Mesenchymal stem cell (in vitro differentiated cells and primary cell): ENCODE results near the gene NTF3.

Experiments
- DNase-seq: peaks from one replicate; pipeline ENCODE4 v3.0.0-alpha.2; 2013
- H2AFZ ChIP-seq: one replicate; pipeline ENCODE4 v1.6.1; 2013; ENCODE audit warnings: low read depth, mild to moderate bottlenecking, control low read depth, inconsistent platforms, low read length, moderate library complexity
- H2AK5ac ChIP-seq: 2 replicates; pipeline ENCODE4 v1.6.1; 2013; ENCODE audit warnings: low read length, moderate library complexity, mild to moderate bottlenecking, inconsistent platforms; ENCODE audit not compliant: severe bottlenecking
- H2BK120ac ChIP-seq: one replicate; pipeline ENCODE4 v1.6.1; 2013; ENCODE audit warnings: low read depth, mild to moderate bottlenecking, inconsistent platforms, low read length, moderate library complexity
- H2BK12ac ChIP-seq, 2 experiments: one replicate each; pipeline ENCODE4 v1.6.1; 2013; ENCODE audit warnings: inconsistent platforms in 2 of 2, low read length in 2 of 2, mild to moderate bottlenecking in 2 of 2, moderate library complexity in 2 of 2, control low read depth in 1 of 2
- H2BK15ac ChIP-seq: one replicate; pipeline ENCODE4 v1.6.1; 2013; ENCODE audit warnings: mild to moderate bottlenecking, low read depth, inconsistent platforms; ENCODE audit not compliant: poor library complexity, severe bottlenecking
- H2BK5ac ChIP-seq: 2 replicates; pipeline ENCODE4 v1.6.1; 2013; ENCODE audit warnings: low read depth, mild to moderate bottlenecking, low read length, control low read depth, inconsistent platforms; ENCODE audit not compliant: poor library complexity, severe bottlenecking
- H3K14ac ChIP-seq, 2 experiments: one replicate each; pipeline ENCODE4 v1.6.1; 2013; ENCODE audit warnings: inconsistent platforms in 2 of 2, low read length in 2 of 2, control low read depth in 1 of 2, mild to moderate bottlenecking in 1 of 2, moderate library complexity in 1 of 2
- H3K18ac ChIP-seq, 2 experiments: one replicate each; pipeline ENCODE4 v1.6.1; 2013; ENCODE audit warnings: inconsistent platforms in 2 of 2, low read length in 2 of 2, control low read depth in 1 of 2, low read depth in 1 of 2, mild to moderate bottlenecking in 1 of 2
- H3K23ac ChIP-seq, 2 experiments: one replicate each; pipeline ENCODE4 v1.6.1; 2013; ENCODE audit warnings: inconsistent platforms in 2 of 2, low read length in 2 of 2, mild to moderate bottlenecking in 2 of 2, moderate library complexity in 2 of 2, control low read depth in 1 of 2
- H3K27ac ChIP-seq: 2 replicates; pipeline ENCODE4 v1.5.1; 2013; ENCODE audit warnings: mild to moderate bottlenecking, moderate library complexity, low read length, control low read depth, inconsistent platforms; ENCODE audit not compliant: poor library complexity, severe bottlenecking
- H3K27me3 ChIP-seq, 2 experiments: 2 replicates each; pipeline versions ENCODE4 v1.6.1 to v1.7.0; 2013; ENCODE audit warnings: low read length in 2 of 2, mild to moderate bottlenecking in 2 of 2, moderate library complexity in 2 of 2, control low read depth in 1 of 2, inconsistent platforms in 1 of 2; ENCODE audit not compliant: control insufficient read depth in 1 of 2, insufficient read depth in 1 of 2
- H3K36me3 ChIP-seq, 2 experiments: 2 replicates each; pipeline versions ENCODE4 v1.6.1 to v1.7.0; 2013; ENCODE audit warnings: low read length in 2 of 2, control low read depth in 1 of 2, inconsistent platforms in 1 of 2, low read depth in 1 of 2, mild to moderate bottlenecking in 1 of 2; ENCODE audit not compliant: insufficient read depth in 2 of 2, control insufficient read depth in 1 of 2
- H3K4ac ChIP-seq, 2 experiments: one replicate each; pipeline ENCODE4 v1.6.1; 2013; ENCODE audit warnings: inconsistent platforms in 2 of 2, low read length in 2 of 2, mild to moderate bottlenecking in 2 of 2, moderate library complexity in 2 of 2, control low read depth in 1 of 2, low read depth in 1 of 2
- H3K4me1 ChIP-seq: 2 replicates; pipeline ENCODE4 v1.6.1; 2013; ENCODE audit warnings: low read depth, low read length, control low read depth; ENCODE audit not compliant: control insufficient read depth, insufficient read depth
- H3K4me2 ChIP-seq: 2 replicates; pipeline ENCODE4 v1.6.1; 2013; ENCODE audit warnings: low read length, mild to moderate bottlenecking, inconsistent platforms; ENCODE audit not compliant: poor library complexity, severe bottlenecking
- H3K4me3 ChIP-seq, 2 experiments: 2 replicates each; pipeline versions ENCODE4 v1.5.1 to v1.7.0; 2013; ENCODE audit warnings: low read length in 2 of 2, mild to moderate bottlenecking in 2 of 2, control low read depth in 1 of 2, low read depth in 1 of 2; ENCODE audit not compliant: insufficient read depth in 1 of 2
- H3K79me1 ChIP-seq: replicated peaks from 2 replicates; pipeline ENCODE4 v1.6.1; 2013; ENCODE audit warnings: mild to moderate bottlenecking, control low read depth, low read length, inconsistent platforms; ENCODE audit not compliant: poor library complexity, severe bottlenecking
- H3K9ac ChIP-seq: 2 replicates; pipeline ENCODE4 v1.7.0; 2013; ENCODE audit warnings: mild to moderate bottlenecking, low read length, moderate library complexity
- H3K9me3 ChIP-seq: 2 replicates; pipeline ENCODE4 v1.7.0; 2013; ENCODE audit warnings: mild to moderate bottlenecking, low read length; ENCODE audit not compliant: control insufficient read depth
- H4K8ac ChIP-seq: one replicate; pipeline ENCODE4 v1.6.1; 2013; ENCODE audit warnings: inconsistent platforms, mild to moderate bottlenecking, low read length, moderate library complexity
- H4K91ac ChIP-seq: one replicate; pipeline ENCODE4 v1.6.1; 2013; ENCODE audit warnings: mild to moderate bottlenecking, low read length, inconsistent platforms
- WGBS: methylation state at CpG from one replicate; pipeline ENCODE4 v1.1.7; 2013; ENCODE audit warnings: mixed read lengths; 5-methylcytosine and 5-hydroxymethylcytosine counted together

Gene NTF3

DNA sequence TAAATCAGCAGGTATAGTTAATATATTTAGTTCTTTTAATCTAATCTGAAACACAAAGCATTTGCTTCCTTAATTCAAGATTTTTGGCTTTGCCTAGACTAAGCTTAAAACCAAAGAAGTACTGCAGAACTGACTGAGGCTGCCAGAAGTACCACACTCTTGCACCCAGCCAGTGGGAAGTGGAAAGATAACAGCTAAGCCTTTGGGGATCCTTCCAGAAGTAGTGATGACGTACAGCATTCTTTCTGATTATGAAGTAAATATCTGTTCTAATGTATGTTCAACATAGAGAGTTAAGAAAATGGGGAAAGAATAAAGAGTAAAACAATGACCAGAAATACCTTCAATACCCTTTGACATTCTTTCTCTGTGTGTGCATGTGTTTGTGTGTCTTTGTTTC lies 19.3 kb downstream of the NTF3 start:
- Histone ChIP-seq H2BK5ac (no peak overlapping the region), H3K27me3 (peaks cover 27 to 51% of the 10 kb centered on the region in 2 experiments), H3K27ac (no peak overlapping the region), H4K8ac (no peak overlapping the region), H4K91ac (no peak overlapping the region), H3K9me3 (no peaks in the 10 kb centered on the region), H2AK5ac (no peak overlapping the region), H3K4me3 (no peak overlapping the region), H3K79me1 (no peaks in the 10 kb centered on the region), H2AFZ (no peak overlapping the region), H3K4ac (no peak overlapping the region), H2BK12ac (no peak overlapping the region), H2BK120ac (no peak overlapping the region), H3K4me2 (no peak overlapping the region), H3K14ac (no peak overlapping the region), H3K9ac (no peak overlapping the region), H3K4me1 (no peaks in the 10 kb centered on the region), H3K36me3 (no peaks in the 10 kb centered on the region), H3K18ac (no peak overlapping the region), H2BK15ac (no peak overlapping the region), H3K23ac (no peak overlapping the region)
- WGBS, result 100% methylated on average over 1 of the region's 1 CpG
- no peak for DNase-seq

DNA sequence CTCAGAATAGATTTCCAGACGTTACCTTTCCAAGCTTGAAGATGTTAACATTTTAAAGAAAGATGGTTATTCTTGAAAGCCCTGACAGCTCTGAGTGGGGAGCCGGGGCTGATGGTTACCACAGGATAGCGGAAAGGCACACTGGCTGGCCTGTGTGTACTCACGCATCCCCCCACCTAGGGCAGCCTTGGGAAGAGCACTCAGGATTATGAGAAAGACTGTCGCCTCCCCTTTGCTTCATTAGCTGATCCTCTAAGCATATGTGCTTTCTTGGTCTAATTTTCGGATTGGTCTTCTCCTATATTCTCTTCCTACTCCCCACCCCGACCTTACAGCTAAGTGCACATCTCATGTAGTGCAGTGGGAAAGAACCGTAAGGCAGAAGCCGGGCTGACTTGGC lies 20.7 kb downstream of the NTF3 start:
- H2BK12ac ChIP-seq, result no peak overlapping the region

DNA sequence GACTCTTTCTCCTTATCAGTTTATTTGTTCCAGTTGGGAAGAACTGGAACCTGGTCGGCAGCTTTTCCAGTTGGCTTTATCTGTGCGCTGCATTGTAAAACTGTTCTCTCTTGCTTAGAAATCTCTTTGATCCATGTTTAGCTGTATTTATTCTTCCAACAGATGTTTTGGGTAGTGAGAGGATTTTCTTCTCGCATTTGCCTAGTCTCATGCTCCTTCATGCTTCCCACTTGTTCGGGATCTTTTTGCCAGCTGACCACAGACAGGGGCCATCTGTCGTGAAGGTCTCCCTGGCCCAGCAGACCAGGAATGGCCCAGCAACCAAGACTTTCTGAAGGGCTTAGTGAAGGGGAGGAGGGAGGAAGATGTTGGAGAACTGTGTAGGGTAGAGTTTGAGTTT lies 21.6 kb downstream of the NTF3 start:
- no peak overlapping the region for H2BK12ac ChIP-seq
- H3K27ac ChIP-seq, result no peak overlapping the region
- H4K91ac ChIP-seq, result no peak overlapping the region
- peaks cover 16 to 36% of the 10 kb centered on the region in 2 experiments for H3K27me3 ChIP-seq
- H4K8ac ChIP-seq, result no peak overlapping the region
- WGBS, result 69% methylated on average over 5 of the region's 5 CpGs
- H2BK5ac ChIP-seq, result no peak overlapping the region
- H3K23ac ChIP-seq, result no peak overlapping the region
- DNase-seq, result peak; percentile 59
- no peak overlapping the region for H2BK15ac ChIP-seq
- no peak overlapping the region for H3K4me2 ChIP-seq
- no peak overlapping the region for H2AK5ac ChIP-seq
- peaks cover 11% of the 10 kb centered on the region for H3K4me1 ChIP-seq
- H3K14ac ChIP-seq, result no peak overlapping the region
- no peak overlapping the region for H2AFZ ChIP-seq
- no peak overlapping the region for H2BK120ac ChIP-seq
- no peak overlapping the region for H3K4ac ChIP-seq
- no peaks in the 10 kb centered on the region for H3K9me3 ChIP-seq
- no peaks in the 10 kb centered on the region for H3K36me3 ChIP-seq
- H3K18ac ChIP-seq, result no peak overlapping the region
- no peaks in the 10 kb centered on the region for H3K79me1 ChIP-seq
- H3K9ac ChIP-seq, result no peak overlapping the region
- H3K4me3 ChIP-seq, result no peak overlapping the region

More for the DNA sequence above, 20.7 kb downstream of the NTF3 start:
- Histone ChIP-seq H4K91ac (no peak overlapping the region), H3K18ac (no peak overlapping the region), H2BK120ac (no peak overlapping the region), H2BK5ac (no peak overlapping the region), H3K9ac (no peak overlapping the region), H3K4ac (no peak overlapping the region), H3K9me3 (no peaks in the 10 kb centered on the region), H2BK15ac (no peak overlapping the region), H3K27ac (no peak overlapping the region), H3K4me1 (peaks cover 8% of the 10 kb centered on the region), H3K79me1 (no peaks in the 10 kb centered on the region), H3K27me3 (peaks cover 25 to 45% of the 10 kb centered on the region in 2 experiments), H3K23ac (no peak overlapping the region), H4K8ac (no peak overlapping the region), H2AK5ac (no peak overlapping the region), H3K4me3 (no peak overlapping the region), H3K14ac (no peak overlapping the region), H2AFZ (no peak overlapping the region), H3K4me2 (no peak overlapping the region), H3K36me3 (no peaks in the 10 kb centered on the region)
- DNase-seq, result no peak
- 88% methylated on average over 9 of the region's 9 CpGs for WGBS

DNA sequence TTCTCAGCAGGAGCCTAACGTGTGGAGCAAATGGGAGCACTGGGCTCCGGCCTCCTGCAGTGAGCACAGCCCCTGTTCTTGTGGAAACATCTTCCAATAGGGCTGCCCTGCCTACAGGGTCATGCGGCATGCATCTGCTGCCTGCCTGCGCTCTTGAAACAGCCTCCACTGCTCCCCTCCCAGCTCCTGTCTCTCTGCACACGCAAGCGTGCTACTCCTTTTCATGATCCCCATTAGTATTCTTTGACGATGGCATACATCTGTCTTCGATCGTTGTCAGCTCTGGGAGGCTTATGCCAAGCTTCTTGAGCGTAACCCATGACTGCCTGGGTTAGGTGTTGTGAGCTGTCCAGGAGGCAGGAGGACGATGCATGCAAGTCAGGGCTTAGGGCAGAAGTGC lies 23.1 kb downstream of the NTF3 start:
- peaks cover under 1 to 20% of the 10 kb centered on the region in 2 experiments for H3K27me3 ChIP-seq
- H3K27ac ChIP-seq, result no peak overlapping the region
- H3K79me1 ChIP-seq, result no peaks in the 10 kb centered on the region
- no peak overlapping the region for H3K4me3 ChIP-seq
- no peak overlapping the region for H4K8ac ChIP-seq
- H2BK12ac ChIP-seq, result peak overlapping the region in 1 of 2 experiments; percentile 72
- WGBS, result 95% methylated on average over 8 of the region's 11 CpGs
- H3K9ac ChIP-seq, result no peak overlapping the region
- H3K4me2 ChIP-seq, result no peak overlapping the region
- no peaks in the 10 kb centered on the region for H3K9me3 ChIP-seq
- no peak for DNase-seq
- H3K36me3 ChIP-seq, result no peaks in the 10 kb centered on the region
- no peak overlapping the region for H2AFZ ChIP-seq
- peak overlapping the region in 1 of 2 experiments; percentile 80 for H3K4ac ChIP-seq
- H2BK15ac ChIP-seq, result peak overlapping the region; percentile 54
- H3K18ac ChIP-seq, result peak overlapping the region in 1 of 2 experiments; percentile 11
- peak overlapping the region; percentile 69 for H4K91ac ChIP-seq
- H3K4me1 ChIP-seq, result peaks cover 11% of the 10 kb centered on the region
- no peak overlapping the region for H2BK5ac ChIP-seq
- H3K14ac ChIP-seq, result no peak overlapping the region
- no peak overlapping the region for H2BK120ac ChIP-seq
- no peak overlapping the region for H3K23ac ChIP-seq
- no peak overlapping the region for H2AK5ac ChIP-seq
